Panc1 (cell line): Measurements from ENCODE around the gene GPR107.

ENCODE experiments used
- CTCF ChIP-seq: fragments of 450-650 bp; IDR thresholded peaks from 2 replicates; pipeline ENCODE4 v1.5.1; 2017; ENCODE audit warnings: mild to moderate bottlenecking
- POLR2AphosphoS5 ChIP-seq: IDR thresholded peaks from 2 replicates; pipeline ENCODE4 v1.6.1; 2012; ENCODE audit warnings: mild to moderate bottlenecking, low read depth, low read length, moderate library complexity

GRCh38 chr9:130124085-130124860 is 70.6 kb downstream of the GPR107 start:
- no peak for TF ChIP-seq CTCF
- no peak for TF ChIP-seq POLR2AphosphoS5
